Spinal cord (tissue), 10 donors: ENCODE results near the gene FLNC. TPM values are rescaled to one million over a fixed set of nuclear protein-coding genes. Genes with fewer than 3 reads are reported as not detected.

Experiments
- DNase-seq, 6 donors: peaks; one replicate each; pipeline versions ENCODE4 v3.0.0 to v3.0.0-alpha.2; 2013 to 2015; ENCODE audit warnings: low spot score in 6 of 6, low read depth in 4 of 6
- H3K27ac ChIP-seq: one replicate; pipeline ENCODE4 v1.5.1; 2013; ENCODE audit warnings: low read depth, low read length, control low read depth
- H3K27me3 ChIP-seq: one replicate; pipeline ENCODE4 v1.6.1; 2013; ENCODE audit warnings: low read length; ENCODE audit not compliant: control insufficient read depth, insufficient read depth
- H3K36me3 ChIP-seq: one replicate; pipeline ENCODE4 v1.6.1; 2013; ENCODE audit warnings: low read length; ENCODE audit not compliant: control insufficient read depth, insufficient read depth
- H3K4me1 ChIP-seq: one replicate; pipeline ENCODE4 v1.6.1; 2013; ENCODE audit warnings: low read length; ENCODE audit not compliant: control insufficient read depth, insufficient read depth
- H3K4me3 ChIP-seq: one replicate; pipeline ENCODE4 v1.5.1; 2013; ENCODE audit warnings: low read depth, low read length, control low read depth
- H3K9me3 ChIP-seq: one replicate; pipeline ENCODE4 v1.6.1; 2013; ENCODE audit warnings: low read length; ENCODE audit not compliant: control insufficient read depth, insufficient read depth
- WGBS: methylation state at CpG from one replicate; pipeline ENCODE4 v1.1.5; 2013; ENCODE audit warnings: missing lambda C conversion rate; ENCODE audit not compliant: insufficient coverage; 5-methylcytosine and 5-hydroxymethylcytosine counted together
- polyA plus RNA-seq, 2 donors: library from polyadenylated mRNA; unstranded; fragments of 120-200 nt; gene quantifications; one replicate each; pipeline ENCODE4 v1.2.1, GENCODE V29; 2013; ENCODE audit not compliant: insufficient read length in 2 of 2
- total RNA-seq, 2 donors: library from RNA; depleted of rRNA in 1 of 2; stranded (reverse); fragments of 120-200 nt in 1 of 2; fragments of >200 nt in 1 of 2; gene quantifications; one replicate each; pipeline versions ENCODE4 v1.2.3 to v1.2.4, GENCODE V29; 2013 to 2014
- donor health status: healthy.

FLNC gene
- total and polyA plus RNA-seq, 4 donors = 77.8 to 187 (median 139) TPM

DNA sequence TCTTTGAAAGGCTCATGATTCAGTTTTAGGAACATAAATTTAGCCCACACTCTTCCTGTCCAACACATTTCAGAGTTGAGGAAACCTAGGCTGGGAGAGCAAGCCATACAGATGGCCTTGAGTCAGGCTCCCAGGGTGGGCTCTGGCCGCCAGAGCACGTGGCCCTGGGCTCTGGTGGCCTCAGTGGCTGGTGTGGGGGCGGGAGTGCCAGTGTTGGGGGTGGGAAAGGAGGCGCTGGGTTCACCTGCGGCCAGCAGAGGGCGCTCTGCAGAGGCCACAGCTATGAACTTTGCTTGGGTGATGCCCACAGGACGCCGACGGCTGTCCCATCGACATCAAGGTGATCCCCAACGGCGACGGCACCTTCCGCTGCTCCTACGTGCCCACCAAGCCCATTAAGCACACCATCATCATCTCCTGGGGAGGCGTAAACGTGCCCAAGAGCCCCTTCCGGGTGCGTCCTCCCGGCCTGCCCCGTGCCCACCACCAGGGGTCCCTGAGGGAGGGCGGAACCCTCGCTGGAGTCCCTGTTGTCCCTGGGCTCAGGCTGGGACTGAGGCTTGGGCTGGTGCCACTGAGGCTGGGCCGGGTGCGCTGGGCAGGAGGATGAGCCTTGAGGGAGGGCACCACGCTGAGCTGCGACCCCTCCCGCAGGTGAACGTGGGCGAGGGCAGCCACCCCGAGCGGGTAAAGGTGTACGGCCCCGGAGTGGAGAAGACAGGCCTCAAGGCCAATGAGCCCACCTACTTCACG, 11.9 kb downstream of the FLNC start:
- Histone ChIP-seq H3K27me3 (no peaks in the 10 kb centered on the region), H3K4me3 (no peak overlapping the region), H3K27ac (no peak overlapping the region), H3K36me3 (peaks cover 97% of the 10 kb centered on the region), H3K9me3 (no peaks in the 10 kb centered on the region), H3K4me1 (peaks cover 10% of the 10 kb centered on the region)
- peak in 1 of 6 donors; percentile 26 for DNase-seq
- 55% methylated on average over 31 of the region's 35 CpGs for WGBS

DNA sequence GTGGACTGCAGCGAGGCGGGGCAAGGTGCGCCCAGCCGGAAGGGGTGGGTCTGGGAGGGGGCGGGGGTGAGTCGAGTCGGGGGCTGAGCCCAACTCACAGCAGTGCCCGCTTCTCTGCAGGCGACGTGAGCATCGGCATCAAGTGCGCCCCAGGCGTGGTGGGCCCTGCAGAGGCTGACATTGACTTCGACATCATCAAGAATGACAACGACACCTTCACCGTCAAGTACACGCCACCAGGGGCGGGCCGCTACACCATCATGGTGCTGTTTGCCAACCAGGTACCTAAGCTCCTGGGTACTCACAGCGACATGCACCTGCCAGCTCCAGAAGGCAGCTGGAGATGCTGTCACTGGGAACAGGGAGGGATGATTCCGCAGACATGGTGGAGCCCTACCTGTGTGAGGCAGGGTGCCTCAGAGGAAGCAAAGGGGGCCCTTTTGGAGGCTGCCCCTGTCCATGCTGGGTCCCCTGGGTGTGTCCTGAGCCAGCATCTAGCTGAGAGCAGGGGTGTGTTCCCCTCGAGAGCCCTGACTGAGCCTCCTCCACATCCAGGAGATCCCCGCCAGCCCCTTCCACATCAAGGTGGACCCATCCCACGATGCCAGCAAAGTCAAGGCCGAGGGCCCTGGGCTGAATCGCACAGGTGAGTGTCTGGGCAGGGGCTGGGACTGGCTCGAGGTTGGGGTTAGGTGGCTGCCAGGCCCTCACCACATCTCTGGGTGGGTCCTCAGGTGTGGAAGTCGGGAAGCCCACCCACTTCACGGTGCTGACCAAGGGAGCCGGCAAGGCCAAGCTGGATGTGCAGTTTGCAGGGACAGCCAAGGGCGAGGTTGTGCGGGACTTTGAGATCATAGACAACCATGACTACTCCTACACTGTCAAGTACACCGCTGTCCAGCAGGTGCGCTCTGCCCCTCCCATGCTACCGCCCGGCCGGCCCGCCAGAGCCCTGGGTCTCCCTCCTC, 12.8 kb downstream of the FLNC start:
- H3K27ac ChIP-seq = no peak overlapping the region
- H3K27me3 ChIP-seq = no peaks in the 10 kb centered on the region
- no peak for DNase-seq
- H3K9me3 ChIP-seq = no peaks in the 10 kb centered on the region
- peaks cover 96% of the 10 kb centered on the region for H3K36me3 ChIP-seq
- WGBS = 95% methylated on average over 38 of the region's 38 CpGs
- no peak overlapping the region for H3K4me3 ChIP-seq
- peaks cover 4% of the 10 kb centered on the region for H3K4me1 ChIP-seq

DNA sequence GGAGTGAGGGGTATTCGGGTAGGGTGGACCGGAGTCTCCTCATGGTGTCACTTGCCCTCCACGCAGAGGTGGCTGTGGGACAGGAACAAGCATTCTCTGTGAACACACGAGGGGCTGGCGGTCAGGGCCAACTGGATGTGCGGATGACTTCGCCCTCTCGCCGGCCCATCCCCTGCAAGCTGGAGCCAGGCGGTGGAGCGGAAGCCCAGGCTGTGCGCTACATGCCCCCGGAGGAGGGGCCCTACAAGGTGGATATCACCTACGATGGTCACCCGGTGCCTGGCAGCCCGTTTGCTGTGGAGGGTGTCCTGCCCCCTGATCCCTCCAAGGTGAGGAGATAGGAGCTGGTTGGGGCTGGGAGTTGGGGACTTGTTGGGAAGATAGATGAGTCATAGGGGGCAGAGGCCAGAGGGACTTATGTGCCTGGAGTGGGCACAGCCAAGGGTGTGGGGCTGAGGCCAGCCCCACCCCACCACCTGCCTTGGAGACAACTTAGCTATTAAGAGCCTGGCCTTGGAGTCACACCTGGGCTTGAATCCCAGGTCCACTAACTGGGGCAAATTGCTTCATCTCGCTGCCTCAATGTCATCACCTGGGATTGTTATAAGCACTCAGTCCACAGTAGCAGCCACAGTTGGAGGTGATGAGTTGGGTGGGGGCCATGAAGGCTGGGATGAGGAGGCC, 13.9 kb downstream of the FLNC start:
- peaks cover 96% of the 10 kb centered on the region for H3K36me3 ChIP-seq
- no peak overlapping the region for H3K4me3 ChIP-seq
- DNase-seq = no peak
- WGBS = 95% methylated on average over 17 of the region's 17 CpGs
- H3K27ac ChIP-seq = no peak overlapping the region
- no peaks in the 10 kb centered on the region for H3K4me1 ChIP-seq
- H3K27me3 ChIP-seq = no peaks in the 10 kb centered on the region
- no peaks in the 10 kb centered on the region for H3K9me3 ChIP-seq

DNA sequence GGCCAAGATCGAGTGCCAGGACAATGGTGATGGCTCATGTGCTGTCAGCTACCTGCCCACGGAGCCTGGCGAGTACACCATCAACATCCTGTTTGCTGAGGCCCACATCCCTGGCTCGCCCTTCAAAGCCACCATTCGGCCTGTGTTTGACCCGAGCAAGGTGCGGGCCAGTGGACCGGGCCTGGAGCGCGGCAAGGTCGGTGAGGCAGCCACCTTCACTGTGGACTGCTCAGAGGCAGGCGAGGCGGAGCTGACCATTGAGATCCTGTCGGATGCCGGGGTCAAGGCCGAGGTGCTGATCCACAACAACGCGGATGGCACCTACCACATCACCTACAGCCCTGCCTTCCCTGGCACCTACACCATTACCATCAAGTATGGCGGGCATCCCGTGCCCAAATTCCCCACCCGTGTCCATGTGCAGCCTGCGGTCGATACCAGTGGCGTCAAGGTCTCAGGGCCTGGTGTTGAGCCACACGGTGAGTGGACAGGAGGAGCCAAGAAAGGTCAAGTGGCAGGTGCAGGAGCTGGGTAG, 14.6 kb downstream of the FLNC start:
- 95% methylated on average over 25 of the region's 25 CpGs for WGBS
- DNase-seq = no peak
- H3K4me1 ChIP-seq = no peaks in the 10 kb centered on the region
- no peaks in the 10 kb centered on the region for H3K27me3 ChIP-seq
- H3K9me3 ChIP-seq = no peaks in the 10 kb centered on the region
- H3K4me3 ChIP-seq = no peak overlapping the region
- no peak overlapping the region for H3K27ac ChIP-seq
- peaks cover 96% of the 10 kb centered on the region for H3K36me3 ChIP-seq

DNA sequence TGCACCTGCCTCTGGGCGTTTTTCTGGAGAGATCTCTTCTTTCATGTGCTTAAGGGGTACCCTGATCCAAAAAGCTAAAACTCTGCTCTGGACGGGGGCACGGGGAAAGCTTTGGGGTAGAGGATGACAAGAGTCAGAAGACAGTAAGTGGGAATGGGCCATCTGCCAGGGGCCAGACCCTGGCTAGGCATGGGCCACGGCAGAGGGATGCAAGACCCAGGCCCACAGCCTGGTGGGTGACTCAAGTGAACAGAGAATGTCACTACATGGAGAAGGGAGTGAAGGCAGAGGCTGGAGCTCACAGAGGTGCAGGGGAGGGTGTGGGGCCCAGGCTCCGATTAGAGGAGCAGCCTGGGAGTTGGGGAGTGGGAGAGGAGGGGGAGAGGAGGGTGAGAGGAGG, 15.3 kb downstream of the FLNC start:
- DNase-seq = no peak
- Histone ChIP-seq H3K9me3 (no peaks in the 10 kb centered on the region), H3K27ac (no peak overlapping the region), H3K27me3 (no peaks in the 10 kb centered on the region), H3K4me3 (no peak overlapping the region), H3K4me1 (no peaks in the 10 kb centered on the region), H3K36me3 (peaks cover 96% of the 10 kb centered on the region)
- WGBS = 90% methylated on average over 5 of the region's 5 CpGs

DNA sequence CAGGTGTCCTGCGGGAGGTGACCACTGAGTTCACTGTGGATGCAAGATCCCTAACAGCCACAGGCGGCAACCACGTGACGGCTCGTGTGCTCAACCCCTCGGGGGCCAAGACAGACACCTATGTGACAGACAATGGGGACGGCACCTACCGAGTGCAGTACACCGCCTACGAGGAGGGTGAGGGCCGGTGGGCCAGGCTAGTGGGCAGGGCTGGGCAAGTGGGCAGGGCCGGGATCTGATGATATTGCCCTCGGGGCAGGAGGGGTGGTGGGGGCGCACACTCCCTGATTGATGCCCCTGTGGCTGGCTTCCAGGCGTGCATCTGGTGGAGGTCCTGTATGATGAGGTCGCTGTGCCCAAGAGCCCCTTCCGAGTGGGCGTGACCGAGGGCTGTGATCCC, 15.8 kb downstream of the FLNC start:
- no peaks in the 10 kb centered on the region for H3K4me1 ChIP-seq
- 88% methylated on average over 16 of the region's 19 CpGs for WGBS
- DNase-seq = no peak
- H3K9me3 ChIP-seq = no peaks in the 10 kb centered on the region
- H3K36me3 ChIP-seq = peaks cover 96% of the 10 kb centered on the region
- no peak overlapping the region for H3K27ac ChIP-seq
- H3K27me3 ChIP-seq = no peaks in the 10 kb centered on the region
- H3K4me3 ChIP-seq = no peak overlapping the region

DNA sequence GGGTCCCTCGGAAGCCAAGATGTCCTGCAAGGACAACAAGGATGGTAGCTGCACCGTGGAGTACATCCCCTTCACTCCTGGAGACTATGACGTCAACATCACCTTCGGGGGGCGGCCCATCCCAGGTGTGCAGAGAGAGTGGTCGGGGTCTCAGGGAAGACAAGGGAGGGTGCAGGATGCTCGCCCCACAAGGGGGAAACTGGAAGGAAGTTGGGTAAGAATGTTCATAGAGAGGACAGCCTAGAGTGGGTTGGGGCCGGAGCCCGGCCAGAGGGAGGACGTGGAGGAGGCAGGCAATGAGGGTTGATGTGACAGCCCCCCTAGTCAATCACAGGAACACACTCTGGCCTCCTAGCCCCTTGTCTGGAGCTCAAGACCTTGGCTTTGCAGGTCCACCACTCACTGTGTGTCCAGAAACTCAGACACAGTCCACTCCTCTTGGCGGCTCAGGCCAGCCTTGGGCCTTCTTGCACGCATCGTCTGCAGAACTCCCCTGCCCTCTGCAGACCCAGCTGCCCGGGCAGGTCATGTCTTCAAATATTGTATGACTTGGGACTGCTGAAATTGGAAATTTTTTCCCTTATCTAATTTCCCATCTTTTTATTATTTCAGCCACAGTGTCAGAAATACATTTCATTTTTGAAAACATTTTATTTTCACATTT, 16.7 kb downstream of the FLNC start:
- no peaks in the 10 kb centered on the region for H3K27me3 ChIP-seq
- H3K4me3 ChIP-seq = no peak overlapping the region
- no peak overlapping the region for H3K27ac ChIP-seq
- 90% methylated on average over 9 of the region's 14 CpGs for WGBS
- peaks cover 97% of the 10 kb centered on the region for H3K36me3 ChIP-seq
- H3K9me3 ChIP-seq = no peaks in the 10 kb centered on the region
- no peak for DNase-seq
- no peaks in the 10 kb centered on the region for H3K4me1 ChIP-seq

DNA sequence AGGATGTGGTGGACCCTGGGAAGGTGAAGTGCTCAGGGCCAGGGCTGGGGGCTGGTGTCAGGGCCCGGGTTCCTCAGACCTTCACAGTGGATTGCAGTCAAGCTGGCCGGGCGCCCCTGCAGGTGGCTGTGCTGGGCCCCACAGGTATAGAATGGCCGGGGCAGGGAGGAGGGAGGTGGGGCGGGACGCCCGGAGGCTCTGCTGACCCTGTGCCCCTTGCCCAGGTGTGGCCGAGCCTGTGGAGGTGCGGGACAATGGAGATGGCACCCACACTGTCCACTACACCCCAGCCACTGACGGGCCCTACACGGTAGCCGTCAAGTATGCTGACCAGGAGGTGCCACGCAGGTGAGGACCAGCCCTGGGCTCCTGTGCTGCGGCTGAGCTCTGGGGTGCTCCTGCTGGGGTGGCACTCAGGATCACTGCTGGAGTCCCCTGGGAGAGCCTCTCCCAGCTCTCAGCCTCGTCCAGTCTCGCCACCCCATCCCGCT, 17.6 kb downstream of the FLNC start:
- Histone ChIP-seq H3K9me3 (no peaks in the 10 kb centered on the region), H3K27me3 (no peaks in the 10 kb centered on the region), H3K27ac (no peak overlapping the region), H3K4me3 (no peak overlapping the region), H3K36me3 (peaks cover 97% of the 10 kb centered on the region), H3K4me1 (no peaks in the 10 kb centered on the region)
- 91% methylated on average over 16 of the region's 17 CpGs for WGBS
- no peak for DNase-seq
